LNCaP clone FGC (cell line): Measurements from ENCODE around the gene GFOD2.

Source experiments
- DNase-seq: peaks from one replicate; pipeline ENCODE4 v3.0.0-alpha.2; 2011; ENCODE audit warnings: low read depth
- H3K4me3 ChIP-seq: 2 replicates; pipeline ENCODE4 v1.5.1; 2011; ENCODE audit warnings: mild to moderate bottlenecking, low read depth, low read length, control low read depth
- CTCF ChIP-seq: IDR thresholded peaks from 2 replicates; pipeline ENCODE4 v1.5.1; 2012; ENCODE audit warnings: mild to moderate bottlenecking; ENCODE audit not compliant: control insufficient read depth, insufficient read depth; ENCODE audit errors: extremely low read depth

Gene GFOD2

GRCh38 chr16:67707210-67707609 is 11.9 kb downstream of the GFOD2 start:
- no peak for DNase-seq
- TF ChIP-seq CTCF: no peak
- no peak overlapping the region for H3K4me3 ChIP-seq

- no peak for DNase-seq
- no peak for TF ChIP-seq CTCF
- no peak overlapping the region for H3K4me3 ChIP-seq
Observed at GRCh38 chr16:67704110-67704509, 15.0 kb downstream of the GFOD2 start.

- no peak for TF ChIP-seq CTCF
- no peak for DNase-seq
- no peak overlapping the region for H3K4me3 ChIP-seq
Observed at GRCh38 chr16:67703626-67704025, 15.5 kb downstream of the GFOD2 start.

GRCh38 chr16:67702130-67702529 is 17.0 kb downstream of the GFOD2 start:
- no peak for TF ChIP-seq CTCF
- no peak overlapping the region for H3K4me3 ChIP-seq
- DNase-seq: no peak

GRCh38 chr16:67701420-67701819 is 17.7 kb downstream of the GFOD2 start:
- TF ChIP-seq CTCF: no peak
- DNase-seq: no peak
- H3K4me3 ChIP-seq: no peak overlapping the region

- no peak for DNase-seq
- H3K4me3 ChIP-seq: no peak overlapping the region
- TF ChIP-seq CTCF: no peak
Observed at GRCh38 chr16:67699265-67699664, 19.9 kb downstream of the GFOD2 start.

- DNase-seq: no peak
- TF ChIP-seq CTCF: no peak
Observed at GRCh38 chr16:67697422-67698185, 21.5 kb downstream of the GFOD2 start.

More at GRCh38 chr16:67697422-67698185, 21.5 kb downstream of the GFOD2 start:
- H3K4me3 ChIP-seq: no peak overlapping the region
